HL-60/S4 treated with phorbol 12-myristate 13-acetate at 8.2 ng/mL for 4 days and 3 days (cell line): Measurements from ENCODE around the gene NOL4L.

Experiments
- in situ Hi-C: fragments of 300-500 bp; cut with MboI; formaldehyde crosslinking; loops from 2 replicates; pipeline ENCODE4 v1.15.0; 2022; ENCODE audit warnings: low sequenced_read_pairs

NOL4L gene

DNA sequence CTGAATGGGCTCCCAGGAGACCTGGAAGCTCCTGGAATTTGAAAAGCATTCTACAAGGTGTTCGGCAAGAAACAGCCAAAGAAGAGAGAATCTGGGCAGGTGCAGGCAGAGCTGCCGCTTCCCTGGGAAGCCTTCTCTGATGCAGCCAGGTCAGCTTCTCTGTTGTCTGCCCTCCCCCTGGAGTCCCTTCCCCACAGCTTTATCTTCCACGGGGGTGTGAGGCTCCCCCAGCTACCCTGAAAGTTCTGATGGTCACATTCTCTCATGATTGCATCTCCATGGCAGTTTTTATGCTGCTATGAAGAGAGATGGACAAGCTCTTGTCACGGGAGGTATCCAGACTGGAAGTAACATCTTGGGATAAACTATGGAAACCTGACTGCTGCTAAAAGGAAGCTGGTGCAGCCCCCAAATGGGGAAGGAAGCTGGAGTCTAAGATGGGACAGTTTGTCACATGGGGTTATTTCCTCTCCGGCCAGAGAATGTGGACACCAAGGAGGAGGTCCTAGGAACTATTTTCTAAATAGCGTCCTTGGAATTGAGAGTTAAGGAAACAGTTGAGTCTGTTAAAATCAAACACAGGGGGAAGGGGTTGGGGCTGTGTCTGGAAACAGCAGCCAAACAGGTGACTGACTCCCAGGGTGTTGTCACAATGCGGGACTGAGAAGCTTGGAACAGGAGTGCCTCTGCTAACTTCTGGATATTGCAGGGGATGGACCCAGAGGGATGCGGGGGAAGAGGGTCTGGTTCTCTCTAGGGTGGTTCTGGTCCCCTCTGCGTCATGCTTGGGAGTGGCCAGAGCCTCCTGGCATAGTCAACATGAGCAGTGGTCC lies 135.9 kb downstream of the NOL4L start:
- in situ Hi-C loops, result no loop called here

DNA sequence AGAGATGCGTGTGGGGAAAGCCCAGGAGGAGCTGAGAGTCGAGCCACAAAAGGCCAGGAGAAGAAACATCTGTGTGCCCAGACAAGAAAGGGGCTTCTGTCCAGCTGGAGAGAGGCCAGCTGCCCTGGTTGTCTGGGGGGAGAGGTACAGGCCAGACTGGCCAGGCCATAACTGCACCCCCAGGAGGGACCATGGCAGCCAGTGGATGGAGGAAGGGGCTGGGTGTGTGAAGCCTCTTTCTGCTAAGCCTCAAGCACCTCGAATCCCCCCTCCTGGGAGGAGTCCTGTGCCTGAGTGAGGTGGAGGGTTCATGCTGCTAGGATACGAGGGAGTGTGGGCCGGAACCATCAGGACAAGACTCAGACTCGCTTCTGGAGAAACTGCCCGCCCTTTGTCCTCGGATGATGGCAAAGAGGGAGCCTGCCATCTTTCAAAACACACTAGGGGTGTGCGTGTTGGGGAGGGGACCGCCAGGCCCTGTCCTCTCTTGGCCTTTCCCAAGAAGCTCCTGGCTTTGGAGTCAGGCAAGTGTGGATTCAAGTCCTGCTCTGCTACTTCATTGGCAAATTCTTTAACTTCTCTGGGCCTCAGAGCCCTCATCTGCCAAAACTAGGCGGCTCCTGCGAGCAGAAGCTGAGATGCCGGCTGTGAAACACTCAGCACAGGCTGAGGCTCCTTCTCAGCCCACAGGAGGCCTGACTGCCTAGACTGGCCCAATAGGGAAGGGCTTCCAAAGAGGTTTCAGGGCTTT lies 136.7 kb downstream of the NOL4L start:
- in situ Hi-C loops, result no loop called here

DNA sequence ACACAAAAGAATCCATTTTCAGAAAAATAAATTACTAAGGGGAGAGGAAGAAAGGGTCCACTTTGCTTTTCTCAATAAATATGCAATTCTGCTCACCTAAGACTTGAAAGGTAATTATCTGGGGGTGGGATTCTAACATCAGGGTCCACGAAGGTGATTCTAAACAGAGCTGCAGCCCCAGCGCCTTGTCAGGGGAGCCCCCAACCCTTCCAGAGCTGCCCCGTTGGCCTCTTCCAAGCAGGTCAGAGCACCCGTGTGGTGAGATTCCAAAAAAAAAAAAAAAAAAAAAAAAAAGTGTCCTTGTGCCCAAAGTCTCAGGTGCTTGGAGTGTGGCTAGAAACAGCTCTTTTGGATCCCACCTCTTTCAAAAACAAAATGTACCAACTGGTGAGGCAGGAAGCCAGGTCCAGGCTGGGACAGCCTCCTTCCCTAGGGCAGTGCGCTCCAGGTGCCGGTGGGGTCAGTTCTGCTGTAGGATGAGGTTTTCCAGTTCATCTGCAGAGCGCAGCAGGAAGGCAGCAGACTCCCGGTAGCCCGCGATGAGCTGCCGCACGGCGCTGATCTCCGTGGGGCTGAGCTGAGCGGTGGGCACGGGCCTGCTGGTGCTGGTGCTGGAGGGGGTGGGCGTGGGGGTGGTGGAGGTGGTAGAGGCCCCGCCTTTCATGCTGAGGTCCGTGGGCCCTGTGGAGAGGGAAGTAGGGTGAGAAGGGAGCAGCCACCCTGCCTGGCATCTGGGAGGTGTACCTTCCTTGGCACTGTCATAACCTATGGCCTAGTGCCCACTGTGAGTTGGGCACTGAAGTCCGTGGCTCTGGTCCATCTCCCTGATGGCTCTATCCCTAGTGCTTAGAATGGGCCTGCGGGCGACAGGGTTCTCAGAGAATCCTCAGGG lies 137.8 kb downstream of the NOL4L start:
- in situ Hi-C loops, result no loop called here

DNA sequence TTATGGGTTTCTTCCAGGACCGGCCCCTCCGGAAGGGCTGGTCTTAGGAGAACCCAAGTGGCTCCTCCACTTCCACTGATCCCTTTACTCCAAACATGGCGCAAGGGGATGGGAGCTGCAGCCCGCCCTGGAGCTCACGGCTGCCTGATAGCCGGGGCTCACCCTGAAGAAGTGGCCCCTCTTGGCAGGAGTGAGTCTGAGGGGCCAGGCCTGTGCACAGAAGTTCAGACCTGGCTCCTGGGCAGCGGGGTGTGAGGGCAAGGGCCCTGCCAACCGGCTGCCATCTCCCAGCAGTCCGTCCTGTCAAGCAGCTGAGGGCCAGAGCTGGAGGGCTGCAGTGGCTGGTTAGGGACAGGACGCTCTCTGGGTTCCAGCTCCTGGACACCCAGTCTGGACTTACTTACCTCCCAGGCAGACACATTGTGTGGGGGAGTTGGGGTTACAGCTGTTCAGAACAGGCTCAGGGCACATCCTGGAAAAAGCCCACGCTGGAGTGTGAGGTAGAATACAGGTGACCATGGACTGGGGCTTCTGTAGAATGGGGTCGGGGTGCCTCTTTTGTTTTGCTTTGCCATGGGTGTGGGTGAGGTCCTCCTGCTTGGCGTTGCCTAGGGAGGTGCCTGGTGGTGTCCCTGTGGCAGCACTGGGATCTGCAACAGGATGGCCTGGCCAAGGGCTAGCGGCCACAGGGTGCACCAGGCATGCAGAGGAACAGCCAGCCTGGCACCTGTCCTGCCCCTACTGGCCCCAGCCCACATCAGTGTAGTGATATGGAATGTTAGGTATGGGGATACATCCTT lies 138.6 kb downstream of the NOL4L start:
- in situ Hi-C loops, result no loop called here

DNA sequence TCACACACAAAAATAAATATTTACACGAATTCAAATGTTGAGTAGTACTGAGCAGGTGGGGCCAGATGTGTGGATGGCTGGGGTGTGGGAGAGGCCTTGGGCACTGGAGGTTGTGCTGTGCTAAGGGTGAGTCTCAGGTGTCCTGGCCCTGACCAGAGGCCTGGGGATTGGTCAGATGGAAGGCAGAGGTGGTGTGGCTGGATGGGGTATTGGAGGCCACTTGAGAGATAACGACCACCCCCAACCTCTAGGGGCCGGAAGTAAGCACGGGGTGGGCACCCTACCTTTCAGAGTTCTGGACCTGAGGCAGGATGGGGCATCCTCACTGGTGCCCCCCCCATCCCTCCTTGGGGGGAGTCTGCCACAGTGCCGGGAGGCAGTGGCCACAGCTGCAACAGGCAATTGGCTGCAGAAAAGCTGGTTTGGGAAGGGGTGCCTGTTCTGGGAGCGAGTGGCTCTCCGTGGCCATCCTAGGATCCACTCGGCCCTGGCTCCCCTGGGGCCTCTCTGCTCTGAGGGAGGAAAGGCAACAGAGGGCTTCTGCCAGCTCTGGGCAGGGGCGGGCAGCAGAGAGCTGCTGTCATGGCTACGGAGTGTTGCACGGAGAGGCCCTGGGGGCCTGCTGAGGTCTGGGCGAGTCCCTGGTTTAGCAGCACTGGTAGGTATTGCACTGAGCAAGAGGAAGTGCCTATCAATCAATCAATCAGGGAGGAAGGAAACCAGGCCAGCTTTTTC lies 139.4 kb downstream of the NOL4L start:
- in situ Hi-C loops, result no loop called here

DNA sequence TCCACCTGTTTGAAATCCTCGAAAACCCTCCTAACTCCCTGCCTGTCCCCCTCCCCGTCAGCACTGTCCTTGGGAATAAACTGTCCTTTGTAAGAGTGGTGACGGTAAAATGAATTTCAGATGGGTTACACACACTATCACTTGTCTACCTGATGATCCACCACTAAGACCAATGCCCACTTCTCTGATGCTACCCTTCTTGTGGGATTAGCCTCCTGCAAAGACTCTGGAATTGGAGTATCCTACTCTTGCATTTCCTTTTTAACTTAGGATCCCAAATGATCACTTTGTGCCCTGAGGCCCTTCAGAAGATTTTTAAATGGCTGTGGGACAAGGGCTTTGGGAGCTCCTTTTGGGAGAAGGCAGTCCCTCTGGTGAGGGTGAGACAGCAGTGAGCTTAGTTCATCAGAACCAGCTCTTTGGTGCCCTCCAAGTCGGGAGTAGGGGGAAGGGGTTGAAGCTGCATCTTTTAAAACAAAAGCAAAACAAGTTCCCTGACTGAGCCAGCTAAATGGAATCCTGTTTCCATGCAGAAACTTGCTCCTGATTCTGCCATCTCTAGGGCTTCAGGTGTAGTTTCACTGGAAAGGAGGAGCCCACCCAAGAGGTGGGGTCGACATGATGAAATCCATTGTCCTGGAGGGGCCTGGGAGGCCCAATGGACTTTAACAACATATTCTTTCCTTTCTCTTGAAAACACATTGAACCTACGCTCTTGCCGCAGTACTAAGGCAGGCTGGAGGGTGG lies 140.5 kb downstream of the NOL4L start:
- in situ Hi-C loops, result no loop called here

DNA sequence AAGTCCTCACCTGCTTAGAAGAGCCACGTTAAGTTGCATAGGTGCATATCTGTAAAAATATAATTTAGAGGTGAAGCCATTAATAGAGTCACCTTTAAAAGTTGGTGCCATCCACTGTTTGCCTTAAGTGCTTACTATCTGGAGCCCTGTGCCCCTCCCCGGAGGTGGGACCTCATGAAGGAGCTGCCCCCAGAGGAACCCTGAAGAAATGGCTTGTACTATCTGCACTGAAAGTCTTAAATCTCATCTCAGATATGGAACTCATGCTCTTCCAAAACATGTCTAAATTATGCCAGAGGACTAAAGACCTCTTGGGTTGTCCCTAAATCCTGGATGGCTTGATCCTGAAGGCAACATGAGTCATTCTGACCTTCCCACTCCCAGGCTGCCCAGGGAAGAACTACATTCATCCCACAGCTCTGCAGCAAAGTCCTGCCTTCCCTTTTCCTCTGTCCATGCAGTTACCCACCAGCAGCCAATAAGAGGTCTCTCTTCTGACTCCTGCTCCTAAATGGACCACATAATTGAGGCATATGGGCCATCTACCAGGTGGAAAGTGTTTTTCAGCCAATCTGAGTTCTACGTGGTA lies 141.7 kb downstream of the NOL4L start:
- in situ Hi-C loops, result no loop called here

DNA sequence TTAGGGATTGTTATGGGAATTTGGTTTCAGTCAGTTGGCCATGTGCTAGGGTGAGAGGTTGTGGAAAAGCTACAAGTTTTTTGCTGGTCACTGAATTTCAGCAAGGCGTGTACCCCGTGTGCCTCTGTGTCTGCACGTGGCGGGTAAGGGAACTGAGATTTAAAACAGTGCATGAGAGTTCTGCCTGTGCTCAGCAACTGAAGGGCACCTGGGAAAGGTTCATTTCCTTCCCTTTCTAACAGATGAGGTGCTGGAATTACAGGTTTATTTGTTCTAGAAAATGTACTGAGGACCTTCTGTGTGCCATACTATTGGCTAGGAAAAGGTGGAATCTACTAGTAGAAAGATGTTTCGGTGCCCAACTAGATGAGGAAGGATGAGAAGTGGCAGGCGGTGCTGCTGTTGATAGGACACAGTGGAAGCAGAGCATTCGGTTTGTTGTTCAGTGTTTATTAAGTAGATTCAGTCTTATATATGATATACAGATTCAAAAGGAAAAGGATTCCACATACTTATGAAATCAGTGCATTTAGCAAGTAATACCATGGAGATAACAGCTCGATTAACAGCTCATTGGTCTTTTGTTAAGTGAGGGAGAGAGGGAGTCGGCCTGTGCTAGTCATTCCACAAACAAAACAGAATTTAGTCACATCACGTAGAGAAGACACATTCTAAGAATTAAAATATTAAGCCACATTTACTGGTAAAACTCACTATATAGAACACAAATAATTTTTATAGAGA lies 142.3 kb downstream of the NOL4L start:
- in situ Hi-C loops, result no loop called here

DNA sequence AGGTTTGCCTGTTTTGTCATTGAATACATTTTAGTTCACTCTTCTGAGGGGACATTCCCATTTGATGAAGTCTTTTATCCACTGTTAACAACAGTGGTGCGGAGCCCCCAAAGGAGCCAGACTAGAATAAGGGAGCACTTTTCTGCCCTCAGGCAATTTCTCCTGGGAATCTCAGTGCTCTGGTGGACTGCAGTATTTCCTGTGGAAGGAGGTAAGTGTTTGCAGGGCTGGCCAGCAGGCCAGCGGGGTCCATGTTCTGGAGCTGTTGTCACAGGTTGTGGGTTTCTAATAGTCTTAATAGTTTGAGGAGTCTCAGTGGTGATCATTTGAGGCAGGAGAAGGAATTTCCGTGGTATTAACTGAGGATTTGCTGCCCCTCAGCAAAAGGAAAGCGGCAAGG lies 143.5 kb downstream of the NOL4L start:
- in situ Hi-C loops, result no loop called here

DNA sequence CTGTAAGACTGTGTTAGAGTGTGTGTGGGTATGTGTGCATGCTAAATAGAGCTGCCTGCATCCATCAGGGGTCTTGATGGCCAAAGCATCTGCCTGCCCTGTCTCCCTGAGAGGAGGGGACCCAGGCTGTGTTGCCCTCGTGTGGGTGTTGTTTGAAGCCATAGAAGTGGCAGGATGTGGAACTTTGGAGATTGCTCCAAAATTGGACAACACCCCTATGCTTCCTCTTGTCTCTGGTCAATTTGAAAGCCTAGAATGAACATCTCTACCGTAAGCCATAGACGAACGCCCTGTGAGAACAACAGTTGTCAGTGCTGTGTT lies 144.4 kb downstream of the NOL4L start:
- in situ Hi-C loops, result no loop called here

DNA sequence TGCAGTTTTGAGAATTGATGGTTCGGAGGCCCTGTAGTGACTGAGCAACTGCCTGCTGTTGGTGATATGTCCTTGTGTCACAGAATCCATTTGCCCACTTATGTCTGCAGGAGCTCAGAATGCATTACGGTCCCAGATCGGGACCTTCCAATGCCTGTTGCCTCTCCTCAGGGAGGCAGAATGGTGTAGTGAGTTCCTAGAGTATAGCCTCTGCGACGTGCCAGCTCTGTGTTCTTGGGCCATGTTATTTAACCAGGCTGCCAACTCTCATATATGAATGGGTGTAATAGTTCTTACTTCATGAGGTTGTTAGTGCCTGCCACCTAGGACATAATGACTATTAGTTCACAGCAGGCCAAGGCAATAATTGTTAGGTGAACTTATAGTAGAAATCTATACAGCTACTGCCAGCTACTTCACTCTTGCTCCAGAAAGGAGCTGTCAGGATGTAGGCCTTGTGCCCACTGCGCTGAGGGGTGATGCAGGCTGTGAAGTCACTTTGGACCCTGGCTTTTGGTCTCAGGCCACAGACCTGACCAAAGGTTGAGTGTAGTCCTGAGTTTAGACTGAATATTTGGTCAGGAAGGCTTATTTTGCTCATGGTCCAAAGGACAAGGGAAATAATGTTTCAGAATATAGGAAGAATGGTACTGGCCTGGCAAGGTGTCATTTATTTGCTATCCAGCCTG lies 144.9 kb downstream of the NOL4L start:
- in situ Hi-C loops, result no loop called here

DNA sequence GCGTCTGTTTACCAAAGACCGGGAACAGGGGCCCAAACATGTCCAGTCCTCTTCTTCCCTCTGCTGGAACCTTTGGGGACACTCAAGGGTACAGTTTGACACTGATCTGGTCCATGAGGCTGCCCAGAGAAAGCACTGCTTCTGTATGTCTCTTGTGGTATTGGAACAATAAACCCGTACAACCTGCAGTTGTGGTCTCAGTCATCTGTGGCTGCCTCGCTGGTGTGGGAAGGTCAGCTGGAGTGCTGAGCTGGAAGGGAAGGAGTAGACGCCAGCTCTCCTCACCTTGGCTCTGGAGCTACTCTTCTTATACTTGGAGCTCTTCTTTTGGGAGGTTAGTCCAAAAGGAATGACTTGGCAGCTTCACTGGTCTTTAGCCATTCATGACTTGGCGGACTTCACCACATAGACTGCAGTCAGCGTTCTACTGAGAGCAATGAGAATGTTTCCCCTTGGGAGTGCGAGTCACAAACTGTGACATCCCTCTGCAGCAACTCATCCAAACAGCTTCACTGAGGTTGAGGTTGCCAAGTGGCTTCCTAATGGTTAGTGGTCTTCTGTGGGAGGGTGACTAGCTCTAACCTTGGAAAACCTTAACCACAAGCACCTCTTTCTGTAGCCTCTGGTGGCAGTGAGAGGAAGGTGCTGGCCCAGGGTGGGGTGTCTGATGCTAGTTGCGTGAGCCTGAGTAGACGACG lies 145.9 kb downstream of the NOL4L start:
- in situ Hi-C loops, result no loop called here

DNA sequence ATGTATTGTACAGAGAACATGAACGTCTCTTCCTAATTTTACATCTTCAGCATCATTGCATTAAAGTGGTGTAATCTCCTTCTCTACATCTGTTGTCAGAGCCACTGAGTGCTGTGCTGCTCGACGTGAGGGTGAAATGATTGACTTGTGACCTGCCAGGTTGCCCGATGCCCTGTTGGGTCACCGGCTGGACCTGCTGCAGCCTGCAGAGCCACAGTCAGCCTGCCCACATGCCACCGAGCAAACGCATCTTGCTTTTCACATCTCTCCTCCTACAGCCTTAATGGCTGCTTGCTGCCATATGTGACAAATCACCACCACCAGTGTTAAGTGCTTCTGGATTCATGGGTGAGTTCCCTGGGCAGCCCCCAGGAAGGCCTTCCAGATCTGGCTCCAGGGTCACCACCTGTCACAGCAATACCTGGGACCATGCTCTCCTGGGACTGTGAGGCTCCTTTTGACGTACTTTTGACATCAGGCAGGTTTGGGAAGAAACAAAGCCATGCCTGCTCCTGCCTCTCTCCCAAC lies 146.7 kb downstream of the NOL4L start:
- in situ Hi-C loops, result no loop called here

DNA sequence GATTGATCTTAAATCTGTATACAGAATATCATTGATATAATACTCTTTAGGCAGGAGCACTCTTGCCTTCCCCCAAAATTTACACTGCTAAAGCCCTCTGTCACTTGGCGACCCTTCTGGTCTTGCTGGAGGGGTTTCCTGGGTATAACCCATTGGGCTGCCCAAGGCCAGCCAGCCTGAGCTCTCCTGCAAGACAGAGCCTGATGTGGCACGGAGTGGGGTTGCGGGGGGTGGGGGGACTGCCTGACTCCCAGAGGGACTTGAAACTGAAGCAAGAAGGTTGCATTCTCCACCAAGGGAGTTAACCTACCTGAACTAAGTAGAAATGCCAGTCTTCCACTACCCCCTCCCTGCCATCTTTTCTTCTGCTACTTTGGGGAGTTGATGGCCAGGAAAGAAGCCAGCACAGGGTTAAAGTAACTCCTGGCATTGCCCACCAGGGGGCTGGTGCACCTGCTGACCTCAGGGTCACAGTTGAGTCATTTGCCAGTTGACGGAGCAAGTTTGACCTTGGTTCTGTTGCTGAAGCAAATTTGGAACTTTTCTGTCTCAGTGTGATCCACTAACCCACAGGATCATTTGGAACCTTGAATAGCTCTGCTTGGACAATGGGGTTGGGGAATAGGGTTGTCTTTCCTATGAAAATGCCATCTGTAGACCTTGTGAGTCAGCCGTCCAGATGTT lies 147.6 kb downstream of the NOL4L start:
- in situ Hi-C loops, result no loop called here

DNA sequence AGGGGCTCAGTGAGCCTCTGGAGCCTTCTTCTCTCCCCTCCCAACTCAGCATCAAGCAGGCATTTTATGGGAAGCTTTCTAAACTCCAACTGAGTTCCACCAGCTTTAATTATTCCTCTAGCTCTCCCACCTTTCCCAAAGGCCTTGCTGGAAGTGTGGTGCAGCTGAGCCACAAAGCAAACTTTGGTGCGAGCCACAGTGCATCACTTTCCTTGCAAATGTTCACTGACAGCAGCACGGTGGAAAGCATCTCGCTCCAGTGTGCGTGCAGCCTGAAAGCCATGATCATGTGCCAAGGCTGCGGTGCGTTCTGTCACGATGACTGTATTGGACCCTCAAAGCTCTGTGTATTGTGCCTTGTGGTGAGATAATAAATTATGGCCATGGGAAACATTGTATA lies 148.2 kb downstream of the NOL4L start:
- in situ Hi-C loops, result no loop called here

DNA sequence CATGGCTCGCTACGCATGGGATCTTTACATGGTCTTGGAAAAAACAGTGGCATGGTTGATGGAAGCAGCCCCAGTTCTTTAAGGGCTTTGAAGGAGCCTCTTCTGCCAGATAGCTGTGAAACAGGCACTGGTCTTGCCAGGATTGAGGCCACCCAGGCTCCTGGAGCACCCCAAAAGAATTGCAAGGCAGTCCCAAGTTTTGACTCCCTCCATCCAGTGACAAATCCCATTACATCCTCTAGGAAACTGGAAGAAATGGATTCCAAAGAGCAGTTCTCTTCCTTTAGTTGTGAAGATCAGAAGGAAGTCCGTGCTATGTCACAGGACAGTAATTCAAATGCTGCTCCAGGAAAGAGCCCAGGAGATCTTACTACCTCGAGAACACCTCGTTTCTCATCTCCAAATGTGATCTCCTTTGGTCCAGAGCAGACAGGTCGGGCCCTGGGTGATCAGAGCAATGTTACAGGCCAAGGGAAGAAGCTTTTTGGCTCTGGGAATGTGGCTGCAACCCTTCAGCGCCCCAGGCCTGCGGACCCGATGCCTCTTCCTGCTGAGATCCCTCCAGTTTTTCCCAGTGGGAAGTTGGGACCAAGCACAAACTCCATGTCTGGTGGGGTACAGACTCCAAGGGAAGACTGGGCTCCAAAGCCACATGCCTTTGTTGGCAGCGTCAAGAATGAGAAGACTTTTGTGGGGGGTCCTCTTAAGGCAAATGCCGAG lies 148.8 kb downstream of the NOL4L start:
- in situ Hi-C loops, result no loop called here
